Hepatocyte (in vitro differentiated cells): ENCODE results near the gene OLFM3. TPM values are rescaled to one million over a fixed set of nuclear protein-coding genes. Genes with fewer than 3 reads are reported as not detected.

Source experiments
- DNase-seq: peaks from one replicate; pipeline ENCODE4 v3.0.0-alpha.2; 2016; ENCODE audit warnings: low spot score
- H2AFZ ChIP-seq: fragments of 200-600 bp; sonication (generic); 2 replicates; pipeline ENCODE4 v1.6.0; 2016; ENCODE audit warnings: antibody characterized with exemption, mild to moderate bottlenecking
- H3K27ac ChIP-seq: fragments of 200-600 bp; sonication (generic); 2 replicates; pipeline ENCODE4 v1.5.1; 2016; ENCODE audit warnings: mild to moderate bottlenecking
- H3K27me3 ChIP-seq: fragments of 200-600 bp; sonication (generic); 2 replicates; pipeline ENCODE4 v1.6.1; 2016
- H3K36me3 ChIP-seq: fragments of 200-600 bp; sonication (generic); replicated peaks from 2 replicates; pipeline ENCODE4 v1.5.1; 2016; ENCODE audit warnings: low read depth; ENCODE audit not compliant: insufficient read depth
- H3K4me1 ChIP-seq: fragments of 200-600 bp; sonication (generic); 2 replicates; pipeline ENCODE4 v1.5.1; 2016; ENCODE audit warnings: mild to moderate bottlenecking, moderate library complexity; ENCODE audit not compliant: insufficient read depth
- H3K4me2 ChIP-seq: fragments of 200-600 bp; sonication (generic); 2 replicates; pipeline ENCODE4 v1.6.0; 2016
- H3K4me3 ChIP-seq: fragments of 200-600 bp; sonication (generic); 2 replicates; pipeline ENCODE4 v1.5.1; 2016; ENCODE audit warnings: mild to moderate bottlenecking
- H3K79me2 ChIP-seq: fragments of 200-600 bp; sonication (generic); 2 replicates; pipeline ENCODE4 v1.6.0; 2017; ENCODE audit warnings: mild to moderate bottlenecking
- H3K9me2 ChIP-seq: fragments of 200-600 bp; sonication (generic); replicated peaks from 2 replicates; pipeline ENCODE4 v1.6.0; 2017; ENCODE audit warnings: mild to moderate bottlenecking; ENCODE audit not compliant: insufficient read depth
- H3K9me3 ChIP-seq: fragments of 200-600 bp; sonication (generic); 2 replicates; pipeline ENCODE4 v1.5.1; 2016; ENCODE audit warnings: low read depth, mild to moderate bottlenecking
- H4K20me1 ChIP-seq: fragments of 200-600 bp; sonication (generic); 2 replicates; pipeline ENCODE4 v1.6.0; 2016; ENCODE audit warnings: mild to moderate bottlenecking; ENCODE audit not compliant: insufficient read depth, poor library complexity, severe bottlenecking
- CTCF ChIP-seq: fragments of 200-600 bp; sonication (generic); IDR thresholded peaks from 2 replicates; pipeline ENCODE4 v1.5.1; 2016; ENCODE audit warnings: antibody characterized with exemption, mild to moderate bottlenecking; ENCODE audit not compliant: poor library complexity
- EZH2 ChIP-seq: fragments of 200-600 bp; sonication (generic); IDR thresholded peaks from 2 replicates; pipeline ENCODE4 v1.6.1; 2016; ENCODE audit warnings: antibody characterized with exemption, mild to moderate bottlenecking, borderline replicate concordance
- EZH2phosphoT487 ChIP-seq: fragments of 200-600 bp; sonication (generic); IDR thresholded peaks from one replicate; pipeline ENCODE4 v1.6.1; 2018; ENCODE audit warnings: antibody characterized with exemption, mild to moderate bottlenecking, low read depth, moderate library complexity; ENCODE audit not compliant: unreplicated experiment, severe bottlenecking
- WGBS: methylation state at CpG from one replicate; pipeline ENCODE4 v1.1.6; 2016; ENCODE audit warnings: low lambda C conversion rate; ENCODE audit errors: missing lambda C conversion rate; 5-methylcytosine and 5-hydroxymethylcytosine counted together
- polyA plus RNA-seq: library from polyadenylated mRNA; unstranded; fragments of >200 nt; fragmentation: Nextera tagmentation; extraction: Ambion mirVana; gene quantifications from 2 replicates; pipeline ENCODE4 v1.2.1, GENCODE V29; 2016
- total RNA-seq: library from RNA; depleted of rRNA; stranded (reverse); fragments of >200 nt; gene quantifications from 2 replicates; pipeline ENCODE4 v1.2.3, GENCODE V29; 2014

Gene OLFM3
- total and polyA plus RNA-seq, 2 experiments from 2014 or later, result 2.7 to 6.2 TPM

GRCh38 chr1:101942516-101943193 lies 54.1 kb downstream of the OLFM3 start:
- Histone ChIP-seq H3K9me2 (no peaks in the 10 kb centered on the region), H3K27ac (no peak overlapping the region), H2AFZ (no peak overlapping the region), H3K27me3 (no peaks in the 10 kb centered on the region), H4K20me1 (no peaks in the 10 kb centered on the region), H3K4me2 (no peak overlapping the region), H3K9me3 (no peaks in the 10 kb centered on the region), H3K4me3 (no peak overlapping the region), H3K79me2 (no peaks in the 10 kb centered on the region), H3K36me3 (no peaks in the 10 kb centered on the region), H3K4me1 (no peaks in the 10 kb centered on the region)
- DNase-seq, result no peak
- no peak for TF ChIP-seq EZH2
- TF ChIP-seq EZH2phosphoT487, result no peak
- no peak for TF ChIP-seq CTCF
- WGBS, result 73% methylated on average over 3 of the region's 3 CpGs

- no peak for DNase-seq
- Histone ChIP-seq H3K9me2 (peaks cover 3% of the 10 kb centered on the region), H3K36me3 (no peaks in the 10 kb centered on the region), H3K27me3 (no peaks in the 10 kb centered on the region), H3K79me2 (no peaks in the 10 kb centered on the region), H2AFZ (no peak overlapping the region), H3K9me3 (no peaks in the 10 kb centered on the region), H3K27ac (no peak overlapping the region), H4K20me1 (no peaks in the 10 kb centered on the region), H3K4me3 (no peak overlapping the region), H3K4me1 (no peaks in the 10 kb centered on the region), H3K4me2 (no peak overlapping the region)
- WGBS, result 76% methylated on average over 1 of the region's 1 CpG
- TF ChIP-seq CTCF (no peak), EZH2 (no peak), EZH2phosphoT487 (no peak)
These were observed 58.0 kb downstream of the OLFM3 start for GRCh38 chr1:101938681-101939080.

GRCh38 chr1:101929343-101929742 lies 67.4 kb downstream of the OLFM3 start:
- Histone ChIP-seq H3K27ac (no peak overlapping the region), H4K20me1 (no peaks in the 10 kb centered on the region), H3K4me2 (no peak overlapping the region), H3K4me1 (no peaks in the 10 kb centered on the region), H3K9me3 (no peaks in the 10 kb centered on the region), H3K79me2 (no peaks in the 10 kb centered on the region), H3K27me3 (no peaks in the 10 kb centered on the region), H2AFZ (no peak overlapping the region), H3K4me3 (no peak overlapping the region), H3K36me3 (no peaks in the 10 kb centered on the region), H3K9me2 (no peaks in the 10 kb centered on the region)
- WGBS, result 80% methylated on average over 1 of the region's 1 CpG
- no peak for DNase-seq
- no peak for TF ChIP-seq CTCF
- no peak for TF ChIP-seq EZH2phosphoT487
